Prostate gland (tissue), 2 donors: ENCODE data around the gene INTS4.
"Not testable (repeated sequence)": the region's sequence is repeated elsewhere in the genome, so short reads cannot be mapped to it uniquely, and the experiment has no call there.

ENCODE experiments used
- POLR2A ChIP-seq: fragments of 450-650 bp; IDR thresholded peaks from one replicate; pipeline ENCODE4 v1.6.1; 2016; ENCODE audit warnings: antibody characterized with exemption, mild to moderate bottlenecking
- TF ChIP-seq, protein P1 (sequence below), 4 experiments: fragments of 200-600 bp in 2 of 4; fragments of 450-650 bp in 2 of 4; sonication (generic) in 2 of 4; IDR thresholded peaks; 1 replicate in 3 of 4; 2 replicates in 1 of 4; pipeline ENCODE4 v1.5.1; 2016 to 2019; ENCODE audit warnings: antibody characterized with exemption in 4 of 4, mild to moderate bottlenecking in 2 of 4, moderate library complexity in 2 of 4

DNA sequence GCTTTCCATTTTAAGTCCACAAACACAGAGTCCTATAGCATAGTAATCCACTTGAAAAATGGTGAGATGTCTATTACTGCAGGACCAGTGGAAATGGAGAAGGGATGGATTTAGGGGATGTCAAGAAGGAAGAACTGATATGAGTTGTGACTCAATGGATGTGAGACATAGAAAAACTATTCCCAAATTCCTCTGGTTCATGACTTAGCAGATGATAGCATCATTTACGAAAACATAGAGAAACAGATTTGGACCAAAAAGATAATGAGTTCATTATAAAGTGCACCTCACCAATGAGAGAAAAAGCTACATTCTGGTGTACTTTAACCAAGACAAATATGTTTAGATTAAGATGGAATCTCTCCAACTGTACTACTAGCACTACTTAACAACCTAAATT is 51.2 kb downstream of the INTS4 start:
- not testable (repeated sequence) for TF ChIP-seq POLR2A
- TF ChIP-seq, protein P1, sequence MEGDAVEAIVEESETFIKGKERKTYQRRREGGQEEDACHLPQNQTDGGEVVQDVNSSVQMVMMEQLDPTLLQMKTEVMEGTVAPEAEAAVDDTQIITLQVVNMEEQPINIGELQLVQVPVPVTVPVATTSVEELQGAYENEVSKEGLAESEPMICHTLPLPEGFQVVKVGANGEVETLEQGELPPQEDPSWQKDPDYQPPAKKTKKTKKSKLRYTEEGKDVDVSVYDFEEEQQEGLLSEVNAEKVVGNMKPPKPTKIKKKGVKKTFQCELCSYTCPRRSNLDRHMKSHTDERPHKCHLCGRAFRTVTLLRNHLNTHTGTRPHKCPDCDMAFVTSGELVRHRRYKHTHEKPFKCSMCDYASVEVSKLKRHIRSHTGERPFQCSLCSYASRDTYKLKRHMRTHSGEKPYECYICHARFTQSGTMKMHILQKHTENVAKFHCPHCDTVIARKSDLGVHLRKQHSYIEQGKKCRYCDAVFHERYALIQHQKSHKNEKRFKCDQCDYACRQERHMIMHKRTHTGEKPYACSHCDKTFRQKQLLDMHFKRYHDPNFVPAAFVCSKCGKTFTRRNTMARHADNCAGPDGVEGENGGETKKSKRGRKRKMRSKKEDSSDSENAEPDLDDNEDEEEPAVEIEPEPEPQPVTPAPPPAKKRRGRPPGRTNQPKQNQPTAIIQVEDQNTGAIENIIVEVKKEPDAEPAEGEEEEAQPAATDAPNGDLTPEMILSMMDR (IDR thresholded peaks at IDR 0.05): not testable (repeated sequence)
